ENCODE measurements around the gene WDR77.

DNA sequence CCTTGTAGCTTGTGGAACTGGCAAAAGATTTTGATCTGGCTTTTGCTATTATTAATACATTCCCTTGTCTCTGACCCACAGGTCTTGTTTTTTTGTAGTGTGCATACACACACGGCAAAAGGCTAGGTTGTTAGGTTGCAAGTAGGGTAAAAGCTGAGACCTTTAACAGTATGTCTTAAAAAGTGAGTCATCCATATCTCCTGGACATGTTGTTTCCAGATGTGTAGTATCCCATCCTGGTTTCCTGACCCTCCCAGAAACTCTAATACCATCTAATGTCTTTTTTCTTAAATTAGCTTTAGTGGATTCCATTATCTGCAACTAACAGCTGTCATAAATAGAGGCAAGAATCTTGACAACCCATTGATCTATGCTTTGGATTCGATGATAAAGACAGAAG, 36.2 kb downstream of the WDR77 start:
- TF ChIP-seq, protein P1, sequence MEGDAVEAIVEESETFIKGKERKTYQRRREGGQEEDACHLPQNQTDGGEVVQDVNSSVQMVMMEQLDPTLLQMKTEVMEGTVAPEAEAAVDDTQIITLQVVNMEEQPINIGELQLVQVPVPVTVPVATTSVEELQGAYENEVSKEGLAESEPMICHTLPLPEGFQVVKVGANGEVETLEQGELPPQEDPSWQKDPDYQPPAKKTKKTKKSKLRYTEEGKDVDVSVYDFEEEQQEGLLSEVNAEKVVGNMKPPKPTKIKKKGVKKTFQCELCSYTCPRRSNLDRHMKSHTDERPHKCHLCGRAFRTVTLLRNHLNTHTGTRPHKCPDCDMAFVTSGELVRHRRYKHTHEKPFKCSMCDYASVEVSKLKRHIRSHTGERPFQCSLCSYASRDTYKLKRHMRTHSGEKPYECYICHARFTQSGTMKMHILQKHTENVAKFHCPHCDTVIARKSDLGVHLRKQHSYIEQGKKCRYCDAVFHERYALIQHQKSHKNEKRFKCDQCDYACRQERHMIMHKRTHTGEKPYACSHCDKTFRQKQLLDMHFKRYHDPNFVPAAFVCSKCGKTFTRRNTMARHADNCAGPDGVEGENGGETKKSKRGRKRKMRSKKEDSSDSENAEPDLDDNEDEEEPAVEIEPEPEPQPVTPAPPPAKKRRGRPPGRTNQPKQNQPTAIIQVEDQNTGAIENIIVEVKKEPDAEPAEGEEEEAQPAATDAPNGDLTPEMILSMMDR (IDR thresholded peaks at IDR 0.05), result no peak
- no peak for TF ChIP-seq POLR2AphosphoS5 (IDR thresholded peaks at IDR 0.05)
